Measurements from ENCODE around the gene KRTAP5-4. TPM values are rescaled to one million over a fixed set of nuclear protein-coding genes. Genes with fewer than 3 reads are reported as not detected.
"Not testable (repeated sequence)": the region's sequence is repeated elsewhere in the genome, so short reads cannot be mapped to it uniquely, and the experiment has no call there.

KRTAP5-4 gene
- polyA plus RNA-seq, 1 experiment, result not detected

GRCh38 chr11:1618231-1618630, 3.7 kb downstream of the KRTAP5-4 start:
- H3K27me3 ChIP-seq (ENCODE audit: control insufficient read depth, insufficient read depth, low read length), result peaks cover 3% of the 10 kb centered on the region
- DNase-seq (ENCODE audit: low read depth), result no peak
- ChIA-PET POLR2A (no interaction called here), CTCF (interaction anchor here (0.7 to 1.6 kb wide), 6 partner anchors 8 to 544 kb away, joined by 3 to 7 read pairs (median 4); partner anchors contain the start of gene KRTAP5-5)
- no peaks in the 10 kb centered on the region for H3K36me3 ChIP-seq (ENCODE audit: control insufficient read depth, insufficient read depth, low read length)
- TF ChIP-seq CTCF (IDR thresholded peaks at IDR 0.05; ENCODE audit: insufficient read depth, low read depth, low read length), result no peak
- no peak overlapping the region for H3K4me3 ChIP-seq (ENCODE audit: low read depth, low read length)

DNA sequence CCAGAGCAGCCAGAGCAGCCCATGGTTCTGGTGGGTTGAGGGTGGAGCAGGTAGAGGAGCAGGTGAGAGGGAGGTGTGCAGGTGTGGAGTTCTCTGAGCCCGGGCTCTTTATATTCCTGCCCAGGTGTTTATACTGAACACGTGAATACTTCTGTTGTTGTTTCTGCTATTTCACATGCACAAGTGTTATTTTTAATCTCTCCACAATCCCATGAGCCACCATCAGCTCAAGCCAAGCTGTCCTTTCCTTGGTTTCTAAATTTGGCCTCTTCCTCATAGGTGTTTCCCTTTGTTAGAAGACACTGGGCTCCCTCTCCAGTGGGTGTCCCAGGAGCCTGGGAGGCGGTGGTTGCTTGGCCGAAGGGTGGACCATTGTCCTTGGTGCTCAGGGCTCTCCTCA, 13.6 kb downstream of the KRTAP5-4 start, which contains the start of gene KRTAP5-3:
Gene KRTAP5-3 (minus strand): TSS at position 101 of the 400 bp plus-strand sequence. CDS start 78 bp downstream, at position 23.
- TF ChIP-seq CTCF (IDR thresholded peaks at IDR 0.05; ENCODE audit: insufficient read depth, low read depth, low read length), result no peak
- DNase-seq (ENCODE audit: low read depth), result no peak
- CTCF ChIA-PET, result interaction anchor here (0.6 to 2.7 kb wide), 4 partner anchors 11 to 367 kb away, joined by 3 to 11 read pairs (median 5); partner anchors contain the start of gene KRTAP5-2
- H3K27me3 ChIP-seq (ENCODE audit: control insufficient read depth, insufficient read depth, low read length), result peaks cover 11% of the 10 kb centered on the region
- H3K36me3 ChIP-seq (ENCODE audit: control insufficient read depth, insufficient read depth, low read length), result no peaks in the 10 kb centered on the region
- POLR2A ChIA-PET, result no interaction called here
- no peak within 1 kb of the TSS for H3K4me3 ChIP-seq (ENCODE audit: low read depth, low read length)

DNA sequence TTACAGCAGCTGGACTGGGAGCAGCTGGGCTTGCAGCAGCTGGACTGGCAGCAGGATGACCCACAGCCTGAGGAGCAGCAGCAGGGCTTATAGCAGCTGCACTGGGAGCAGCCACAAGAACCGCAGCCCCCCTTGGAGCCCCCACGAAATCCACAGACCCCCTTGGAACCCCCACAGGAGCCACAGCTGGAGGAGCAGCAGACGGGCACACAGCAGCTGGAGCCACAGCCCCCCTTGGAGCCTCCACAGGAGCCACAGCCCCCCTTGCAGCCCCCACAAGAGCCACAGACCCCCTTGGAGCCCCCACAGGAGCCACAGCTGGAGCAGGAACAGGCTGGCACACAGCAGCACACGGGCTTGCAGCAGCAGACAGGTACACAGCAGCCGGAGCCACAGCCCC, 14.0 kb downstream of the KRTAP5-4 start:
- H3K36me3 ChIP-seq (ENCODE audit: control insufficient read depth, insufficient read depth, low read length); POLR2A ChIA-PET; H3K4me3 ChIP-seq (ENCODE audit: low read depth, low read length); DNase-seq (ENCODE audit: low read depth): not testable (repeated sequence)
- CTCF ChIA-PET, result interaction anchor here (0.6 to 2.7 kb wide), 3 partner anchors 13 to 367 kb away, joined by 3 to 11 read pairs (median 7); no protein-coding TSS in a partner anchor
- peaks cover 10% of the 10 kb centered on the region for H3K27me3 ChIP-seq (ENCODE audit: control insufficient read depth, insufficient read depth, low read length)

- not testable (repeated sequence) for DNase-seq (ENCODE audit: low read depth)
These were observed 14.6 kb downstream of the KRTAP5-4 start for GRCh38 chr11:1607156-1607845.

GRCh38 chr11:1605923-1606322, 16.0 kb downstream of the KRTAP5-4 start:
- CTCF ChIA-PET, result interaction anchor here (1.2 kb wide), 1 partner anchor 11 kb away, joined by 4 read pairs; no protein-coding TSS in a partner anchor
- peaks cover 10% of the 10 kb centered on the region for H3K27me3 ChIP-seq (ENCODE audit: control insufficient read depth, insufficient read depth, low read length)
- POLR2A ChIA-PET; H3K36me3 ChIP-seq (ENCODE audit: control insufficient read depth, insufficient read depth, low read length); DNase-seq (ENCODE audit: low read depth); H3K4me3 ChIP-seq (ENCODE audit: low read depth, low read length): not testable (repeated sequence)

More at GRCh38 chr11:1607156-1607845, 14.6 kb downstream of the KRTAP5-4 start:
- POLR2A ChIA-PET; H3K36me3 ChIP-seq (ENCODE audit: control insufficient read depth, insufficient read depth, low read length); H3K4me3 ChIP-seq (ENCODE audit: low read depth, low read length): not testable (repeated sequence)
- CTCF ChIA-PET, result interaction anchor here (1.7 to 2.7 kb wide), 2 partner anchors 12 to 60 kb away, joined by 7 to 11 read pairs; no protein-coding TSS in a partner anchor
- peaks cover 10% of the 10 kb centered on the region for H3K27me3 ChIP-seq (ENCODE audit: control insufficient read depth, insufficient read depth, low read length)

DNA sequence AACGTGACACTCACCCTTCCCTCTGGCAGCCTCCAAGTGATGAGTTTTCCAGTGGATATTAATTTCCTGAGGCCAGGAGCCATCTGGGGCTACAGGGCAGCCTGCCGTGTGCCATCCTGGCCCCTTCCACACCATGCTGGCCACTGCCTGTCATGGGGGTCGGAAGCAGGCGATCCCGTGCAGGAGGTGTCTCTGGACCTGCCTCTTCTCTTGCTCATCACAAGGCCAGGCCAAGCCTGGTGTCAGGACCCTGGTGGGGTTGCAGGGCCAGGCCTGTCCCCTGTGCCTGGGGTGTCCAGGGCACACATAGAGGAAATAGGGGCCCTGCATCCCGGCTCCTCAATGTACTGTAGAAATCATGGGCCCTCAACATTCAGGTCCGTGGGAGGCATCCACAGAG, 17.2 kb downstream of the KRTAP5-4 start:
- no peak for TF ChIP-seq CTCF (IDR thresholded peaks at IDR 0.05; ENCODE audit: insufficient read depth, low read depth, low read length)
- Histone ChIP-seq H3K4me3 (ENCODE audit: low read depth, low read length) (no peak overlapping the region), H3K27me3 (ENCODE audit: control insufficient read depth, insufficient read depth, low read length) (peaks cover 13% of the 10 kb centered on the region), H3K36me3 (ENCODE audit: control insufficient read depth, insufficient read depth, low read length) (no peaks in the 10 kb centered on the region)
- ChIA-PET POLR2A (no interaction called here), CTCF (no interaction called here)
- no peak for DNase-seq (ENCODE audit: low read depth)

All from BJ (cell line).